Astrocyte (in vitro differentiated cells and primary cell): ENCODE data around the gene ASB16. TPM values are rescaled to one million over a fixed set of nuclear protein-coding genes. Genes with fewer than 3 reads are reported as not detected.
A peak's percentile ranks its signal among the peaks of the same experiment; 100 is the strongest.

Experiments used
- DNase-seq: peaks from one replicate; pipeline ENCODE4 v3.0.0-alpha.2; 2010; ENCODE audit warnings: low read depth
- FAIRE-seq: peaks from 2 replicates; lab custom pipeline; 2011; peaks lifted over from hg19 to GRCh38; lab: Jason Lieb, UNC
- H2AFZ ChIP-seq: 2 replicates; pipeline ENCODE4 v1.6.0; 2012; ENCODE audit warnings: low read depth, low read length, inconsistent platforms
- H3K27ac ChIP-seq: 2 replicates; pipeline ENCODE4 v1.5.1; 2011; ENCODE audit warnings: low read depth, low read length, inconsistent platforms
- H3K27me3 ChIP-seq: 2 replicates; pipeline ENCODE4 v1.6.0; 2011; ENCODE audit warnings: low read length, inconsistent platforms; ENCODE audit not compliant: insufficient read depth
- H3K36me3 ChIP-seq: 2 replicates; pipeline ENCODE4 v1.5.1; 2011; ENCODE audit warnings: low read length, inconsistent platforms; ENCODE audit not compliant: insufficient read depth
- H3K4me1 ChIP-seq: 2 replicates; pipeline ENCODE4 v1.5.1; 2011; ENCODE audit warnings: low read length, inconsistent platforms; ENCODE audit not compliant: insufficient read depth
- H3K4me2 ChIP-seq: 2 replicates; pipeline ENCODE4 v1.6.0; 2012; ENCODE audit warnings: low read length, inconsistent platforms
- H3K4me3 ChIP-seq: 2 replicates; pipeline ENCODE4 v1.5.1; 2011; ENCODE audit warnings: low read depth, mild to moderate bottlenecking, low read length, inconsistent platforms; ENCODE audit not compliant: insufficient read depth
- H3K79me2 ChIP-seq: 2 replicates; pipeline ENCODE4 v1.6.0; 2012; ENCODE audit warnings: mild to moderate bottlenecking, low read length, inconsistent platforms; ENCODE audit not compliant: insufficient read depth
- H3K9ac ChIP-seq: 2 replicates; pipeline ENCODE4 v1.6.0; 2012; ENCODE audit warnings: mild to moderate bottlenecking, low read length, inconsistent platforms
- H3K9me3 ChIP-seq: 2 replicates; pipeline ENCODE4 v1.5.1; 2012; ENCODE audit warnings: low read depth, mild to moderate bottlenecking, low read length, inconsistent platforms; ENCODE audit not compliant: insufficient read depth
- H4K20me1 ChIP-seq: 2 replicates; pipeline ENCODE4 v1.6.0; 2012; ENCODE audit warnings: low read length, inconsistent platforms; ENCODE audit not compliant: insufficient read depth
- H3K27ac Mint-ChIP-seq: one replicate; pipeline ENCODE4 v1.8.0; 2021; ENCODE audit warnings: mild to moderate bottlenecking, mixed read lengths; ENCODE audit not compliant: unreplicated experiment
- H3K27me3 Mint-ChIP-seq: one replicate; pipeline ENCODE4 v1.8.0; 2021; ENCODE audit warnings: low read depth, mixed read lengths; ENCODE audit not compliant: unreplicated experiment
- H3K36me3 Mint-ChIP-seq: one replicate; pipeline ENCODE4 v1.8.0; 2021; ENCODE audit warnings: low read depth, mixed read lengths; ENCODE audit not compliant: unreplicated experiment
- H3K4me1 Mint-ChIP-seq: one replicate; pipeline ENCODE4 v1.8.0; 2021; ENCODE audit warnings: low read depth, mixed read lengths; ENCODE audit not compliant: unreplicated experiment
- H3K4me3 Mint-ChIP-seq: one replicate; pipeline ENCODE4 v1.8.0; 2021; ENCODE audit warnings: mild to moderate bottlenecking, moderate library complexity, mixed read lengths; ENCODE audit not compliant: unreplicated experiment
- H3K9me3 Mint-ChIP-seq: one replicate; pipeline ENCODE4 v1.8.0; 2021; ENCODE audit warnings: mild to moderate bottlenecking, mixed read lengths; ENCODE audit not compliant: unreplicated experiment
- CTCF ChIP-seq: IDR thresholded peaks from 2 replicates; pipeline ENCODE4 v1.5.1; 2011; ENCODE audit warnings: low read depth, mild to moderate bottlenecking, inconsistent platforms, low read length, moderate library complexity; ENCODE audit not compliant: insufficient read depth
- EZH2 ChIP-seq: IDR thresholded peaks from 2 replicates; pipeline ENCODE4 v1.6.1; 2012; ENCODE audit warnings: mild to moderate bottlenecking, low read length, inconsistent platforms; ENCODE audit not compliant: insufficient read depth
- total RNA-seq: library from RNA; stranded (reverse); gene quantifications from 2 replicates; pipeline ENCODE4 v1.2.1, GENCODE V29; 2021

Gene ASB16
- total RNA-seq, 1 donor from 2014 or later, result not detected

GRCh38 chr17:44186307-44187130 lies 16.0 kb downstream of the ASB16 start, which contains the start of gene TMUB2:
TSS of gene TMUB2 (plus strand) at chr17:44186972. CDS start at chr17:44187709, 737 bp downstream.
- Mint-ChIP-seq H3K36me3 (peaks cover 10% of the 10 kb centered on the region), H3K9me3 (no peaks in the 10 kb centered on the region), H3K27me3 (no peaks in the 10 kb centered on the region), H3K27ac (peak within 1 kb of the TSS; percentile 100), H3K4me3 (peak within 1 kb of the TSS; percentile 98), H3K4me1 (peaks cover 11% of the 10 kb centered on the region)
- no peaks in the 10 kb centered on the region for H3K9me3 ChIP-seq
- H3K4me3 ChIP-seq, result peak within 1 kb of the TSS; percentile 90
- H4K20me1 ChIP-seq, result peaks cover 31% of the 10 kb centered on the region
- peak within 1 kb of the TSS; percentile 96 for H2AFZ ChIP-seq
- FAIRE-seq (peak; percentile 82), DNase-seq (peak; percentile 97)
- no peaks in the 10 kb centered on the region for H3K27me3 ChIP-seq
- peak within 1 kb of the TSS; percentile 97 for H3K9ac ChIP-seq
- H3K27ac ChIP-seq, result peak within 1 kb of the TSS; percentile 99
- peak within 1 kb of the TSS; percentile 93 for H3K4me2 ChIP-seq
- TF ChIP-seq CTCF (no peak), EZH2 (no peak)
- peaks cover 6% of the 10 kb centered on the region for H3K36me3 ChIP-seq
- H3K79me2 ChIP-seq, result peaks cover 54% of the 10 kb centered on the region
- peaks cover 11% of the 10 kb centered on the region for H3K4me1 ChIP-seq

- Histone ChIP-seq H3K9me3 (no peaks in the 10 kb centered on the region), H3K9ac (peak overlapping the region; percentile 97), H2AFZ (peak overlapping the region; percentile 96), H3K4me3 (peak overlapping the region; percentile 90), H3K36me3 (peaks cover 2% of the 10 kb centered on the region), H3K79me2 (peaks cover 54% of the 10 kb centered on the region), H4K20me1 (peaks cover 25% of the 10 kb centered on the region), H3K4me2 (peak overlapping the region; percentile 93), H3K27me3 (no peaks in the 10 kb centered on the region), H3K27ac (peak overlapping the region; percentile 99), H3K4me1 (peaks cover 11% of the 10 kb centered on the region)
- TF ChIP-seq EZH2 (no peak), CTCF (no peak)
- H3K4me1 Mint-ChIP-seq, result peaks cover 13% of the 10 kb centered on the region
- peak overlapping the region; percentile 100 for H3K27ac Mint-ChIP-seq
- H3K4me3 Mint-ChIP-seq, result peak overlapping the region; percentile 98
- no peak for DNase-seq
- no peaks in the 10 kb centered on the region for H3K9me3 Mint-ChIP-seq
- H3K36me3 Mint-ChIP-seq, result peaks cover 4% of the 10 kb centered on the region
- FAIRE-seq, result no peak
- no peaks in the 10 kb centered on the region for H3K27me3 Mint-ChIP-seq
Observed at GRCh38 chr17:44187131-44187899, 16.8 kb downstream of the ASB16 start.
